ENCODE measurements around the gene ATG2B. TPM values are rescaled to one million over a fixed set of nuclear protein-coding genes. Genes with fewer than 3 reads are reported as not detected.

Gene ATG2B
- total RNA-seq, 1 donor from 2014 or later = 20.1 TPM

DNA sequence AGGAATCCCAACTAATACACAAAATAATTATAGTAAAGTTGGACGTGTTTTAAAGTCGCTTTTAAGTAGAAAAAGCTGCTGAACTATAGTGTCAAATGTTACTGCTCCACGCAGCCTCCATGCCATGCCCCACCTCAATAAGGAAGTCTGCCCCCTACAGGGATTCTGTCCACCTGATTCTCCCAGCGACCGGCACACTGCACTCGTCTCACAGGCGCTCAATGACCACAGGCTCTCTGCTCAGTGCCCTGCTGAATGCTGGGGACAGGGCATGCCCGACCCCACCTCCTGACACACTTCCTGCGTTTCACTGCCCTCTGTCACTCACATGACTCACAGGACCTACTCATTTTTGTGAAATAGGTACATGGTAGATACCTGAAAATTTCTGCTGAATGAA, 58.2 kb downstream of the ATG2B start:
- no peak for DNase-seq

- no peak for DNase-seq
These were observed 59.2 kb downstream of the ATG2B start for GRCh38 chr14:96303981-96304380.

DNA sequence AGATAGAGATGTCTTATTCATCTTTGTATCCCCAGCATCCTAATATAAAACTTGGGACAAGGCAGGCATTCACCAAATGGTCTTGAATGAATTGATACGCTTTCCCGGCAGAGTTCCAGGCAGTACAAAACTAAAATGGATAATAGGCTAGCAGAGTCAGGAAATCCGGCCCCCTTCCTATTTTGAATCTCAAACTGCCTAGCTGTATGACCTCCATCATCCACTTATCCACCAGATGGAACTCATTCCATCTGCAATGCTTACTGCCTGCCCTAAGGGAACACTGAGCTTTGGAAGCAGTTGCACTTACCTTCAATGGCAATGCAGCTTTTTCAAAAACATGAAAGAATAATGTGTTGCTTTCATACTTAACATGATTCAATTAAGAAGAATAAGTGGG, 63.7 kb downstream of the ATG2B start:
- peak; percentile 48 for DNase-seq

DNA sequence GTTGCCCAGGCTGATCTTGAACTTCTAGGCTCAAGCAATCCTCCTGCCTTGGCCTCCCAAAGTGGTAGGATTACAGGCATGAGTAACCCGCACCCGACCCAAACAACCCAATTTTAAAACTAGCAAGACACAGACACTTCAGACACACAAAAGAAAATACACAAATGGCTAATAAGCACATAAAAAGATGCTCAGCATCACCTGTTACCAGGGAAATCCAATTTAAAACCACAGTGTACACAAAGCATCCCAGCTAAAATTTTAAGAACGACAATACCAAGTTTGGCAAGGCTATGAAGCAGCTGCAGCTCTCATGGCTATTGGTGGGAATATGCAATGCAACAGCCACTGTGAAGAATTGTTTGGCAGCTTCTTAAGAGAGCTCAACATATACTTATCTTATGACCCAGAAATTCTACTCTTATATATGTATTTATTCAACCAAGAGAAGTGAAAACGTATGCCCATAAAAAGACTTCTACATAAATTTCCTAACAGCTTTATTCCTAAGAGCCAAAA, 65.1 kb downstream of the ATG2B start:
- no peak for DNase-seq

GRCh38 chr14:96297000-96297399, 66.1 kb downstream of the ATG2B start:
- DNase-seq = peak; percentile 48

DNA sequence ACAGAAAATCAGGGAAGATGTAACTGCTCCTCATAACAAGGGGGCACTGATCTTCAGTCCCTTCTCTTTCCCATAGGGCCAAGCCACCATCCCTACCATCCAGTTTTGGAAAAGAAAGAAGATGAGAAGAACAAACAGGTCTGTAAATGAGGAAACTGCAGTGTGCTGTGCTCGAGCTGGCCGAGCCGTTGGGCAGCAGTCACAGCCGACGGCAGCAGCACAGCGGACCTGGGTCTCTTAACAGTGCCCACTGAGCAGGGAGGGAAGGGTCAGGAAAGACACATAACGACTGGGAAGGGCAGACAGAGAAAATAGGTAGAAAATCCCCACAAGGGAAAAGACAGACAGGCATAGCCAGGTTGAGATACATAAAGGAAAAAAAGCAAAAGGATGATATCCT, 68.9 kb downstream of the ATG2B start:
- DNase-seq = no peak

GRCh38 chr14:96287856-96288255, 75.3 kb downstream of the ATG2B start:
- DNase-seq = no peak

- DNase-seq = no peak
These were observed 76.9 kb downstream of the ATG2B start for GRCh38 chr14:96286251-96286650.

DNA sequence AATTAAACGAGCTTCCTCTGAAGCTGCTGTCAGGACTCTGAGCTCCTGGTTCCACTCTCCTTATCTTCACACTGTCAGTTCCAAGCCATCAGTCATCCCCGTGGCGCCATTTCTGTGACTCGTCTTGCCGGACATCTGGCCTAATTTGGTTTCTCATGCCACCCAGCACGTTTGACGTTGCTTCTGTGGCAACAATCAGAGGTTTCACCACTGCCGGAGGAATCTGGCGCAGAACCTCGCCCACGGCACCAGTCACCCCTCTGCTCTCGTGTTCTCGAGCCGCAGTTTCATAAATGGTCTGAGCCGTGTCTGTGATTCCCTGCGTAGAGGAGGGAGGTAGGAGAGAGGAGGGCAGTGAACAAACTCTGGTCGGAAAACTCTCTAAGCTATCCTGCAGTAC, 77.5 kb downstream of the ATG2B start:
- DNase-seq = no peak

GRCh38 chr14:96284430-96284829, 78.7 kb downstream of the ATG2B start:
- DNase-seq = no peak

GRCh38 chr14:96284008-96284407, 79.1 kb downstream of the ATG2B start:
- DNase-seq = no peak

DNA sequence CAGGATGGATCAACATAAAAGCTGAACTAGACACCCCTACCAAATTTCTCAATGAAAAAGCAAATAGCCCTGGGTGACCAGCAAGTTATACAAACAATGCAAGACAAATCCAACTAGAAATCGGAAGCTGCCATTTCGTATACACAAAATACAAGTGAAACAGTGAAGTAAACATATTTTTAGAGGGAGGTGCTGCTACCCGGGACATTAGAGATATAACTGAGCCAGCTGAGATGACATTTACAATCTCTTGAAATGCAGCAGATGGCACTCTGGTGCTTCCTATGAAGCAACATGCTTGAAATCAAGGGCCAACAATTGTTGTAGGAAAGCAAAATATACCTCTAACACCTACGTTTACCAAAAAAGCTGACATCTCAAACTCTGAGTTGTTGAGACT, 81.7 kb downstream of the ATG2B start:
- DNase-seq = no peak

GRCh38 chr14:96280104-96280503, 83.0 kb downstream of the ATG2B start:
- no peak for DNase-seq

GRCh38 chr14:96279564-96279963, 83.6 kb downstream of the ATG2B start:
- no peak for DNase-seq

DNA sequence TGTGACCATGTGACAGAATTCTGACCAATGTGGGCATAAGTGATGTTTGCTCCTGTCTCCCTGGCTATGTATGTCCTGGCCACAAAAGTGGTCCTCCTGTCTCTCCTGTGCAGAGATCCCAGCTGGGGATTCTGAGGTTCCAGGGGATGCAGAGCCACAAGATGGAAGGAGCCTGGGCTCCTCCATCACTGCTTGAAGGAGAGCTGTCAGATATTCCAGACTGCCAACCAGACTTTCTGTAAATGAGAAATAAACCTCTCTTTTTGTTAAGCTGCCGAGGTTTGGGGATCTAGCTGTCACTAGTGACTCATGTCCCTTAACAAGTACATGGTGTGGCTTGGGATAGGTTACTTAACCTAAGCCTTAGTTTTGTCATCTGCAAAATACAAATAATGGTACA, 85.3 kb downstream of the ATG2B start:
- DNase-seq = no peak

GRCh38 chr14:96275177-96276112, 87.7 kb downstream of the ATG2B start:
- peak; percentile 72 for DNase-seq

- DNase-seq = no peak
These were observed 88.6 kb downstream of the ATG2B start for GRCh38 chr14:96274543-96274942.

DNA sequence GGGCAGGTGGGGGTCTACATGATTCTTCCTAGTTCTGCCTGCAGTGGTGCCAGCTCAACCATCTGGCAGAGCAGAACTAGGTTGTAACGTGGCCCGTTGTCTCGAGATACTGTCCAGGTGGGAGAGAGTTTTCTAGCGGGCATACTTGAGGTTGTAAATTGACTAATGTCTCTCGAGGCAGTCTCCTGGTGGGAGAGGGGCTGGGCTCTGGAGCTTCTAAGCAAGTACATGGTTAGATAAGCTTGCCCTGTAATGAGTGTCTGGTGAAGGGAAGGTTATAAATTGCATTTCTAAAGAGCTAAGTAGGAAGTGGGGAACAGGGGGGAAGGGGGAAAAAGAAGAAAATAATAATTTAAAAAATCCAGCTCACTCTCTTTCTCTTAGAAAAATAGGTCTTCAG, 89.0 kb downstream of the ATG2B start:
- no peak for DNase-seq

DNA sequence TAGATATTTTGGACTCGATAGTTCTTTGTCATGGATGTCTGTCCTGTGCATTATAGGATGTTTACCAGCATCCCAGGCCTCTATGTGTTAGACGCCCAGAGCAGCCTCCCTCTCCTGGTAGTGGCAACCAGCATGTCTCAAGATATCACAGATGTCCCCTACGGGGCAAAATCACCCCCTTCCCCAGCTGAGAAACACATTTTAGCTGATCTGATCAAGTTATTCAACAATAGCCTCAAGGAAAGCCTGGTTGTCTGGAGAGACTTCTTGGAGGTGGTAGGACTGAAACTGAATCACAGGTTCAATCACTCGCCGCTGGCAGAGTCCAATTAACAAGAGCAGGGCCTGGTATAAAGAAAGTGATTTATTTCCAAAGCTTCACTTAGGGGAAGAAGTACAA, 89.5 kb downstream of the ATG2B start:
- no peak for DNase-seq

- DNase-seq = no peak
These were observed 90.2 kb downstream of the ATG2B start for GRCh38 chr14:96272777-96273473.

DNA sequence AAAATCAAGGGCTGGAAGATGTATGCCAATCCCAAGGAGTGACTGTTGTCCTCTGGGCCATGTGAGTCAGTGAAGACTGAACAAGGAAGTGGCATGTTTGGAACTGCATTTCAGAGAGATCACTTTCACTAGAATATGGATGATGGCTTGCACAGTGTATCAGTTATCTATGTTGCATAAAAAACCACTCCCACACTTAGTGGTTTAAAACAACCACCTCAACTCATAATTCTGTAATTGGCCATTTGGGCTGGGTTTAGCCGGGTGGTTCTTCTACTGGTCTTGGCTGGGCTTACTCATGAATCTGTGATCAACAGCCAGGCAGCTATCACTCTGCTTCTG, 91.7 kb downstream of the ATG2B start:
- DNase-seq = no peak

DNA sequence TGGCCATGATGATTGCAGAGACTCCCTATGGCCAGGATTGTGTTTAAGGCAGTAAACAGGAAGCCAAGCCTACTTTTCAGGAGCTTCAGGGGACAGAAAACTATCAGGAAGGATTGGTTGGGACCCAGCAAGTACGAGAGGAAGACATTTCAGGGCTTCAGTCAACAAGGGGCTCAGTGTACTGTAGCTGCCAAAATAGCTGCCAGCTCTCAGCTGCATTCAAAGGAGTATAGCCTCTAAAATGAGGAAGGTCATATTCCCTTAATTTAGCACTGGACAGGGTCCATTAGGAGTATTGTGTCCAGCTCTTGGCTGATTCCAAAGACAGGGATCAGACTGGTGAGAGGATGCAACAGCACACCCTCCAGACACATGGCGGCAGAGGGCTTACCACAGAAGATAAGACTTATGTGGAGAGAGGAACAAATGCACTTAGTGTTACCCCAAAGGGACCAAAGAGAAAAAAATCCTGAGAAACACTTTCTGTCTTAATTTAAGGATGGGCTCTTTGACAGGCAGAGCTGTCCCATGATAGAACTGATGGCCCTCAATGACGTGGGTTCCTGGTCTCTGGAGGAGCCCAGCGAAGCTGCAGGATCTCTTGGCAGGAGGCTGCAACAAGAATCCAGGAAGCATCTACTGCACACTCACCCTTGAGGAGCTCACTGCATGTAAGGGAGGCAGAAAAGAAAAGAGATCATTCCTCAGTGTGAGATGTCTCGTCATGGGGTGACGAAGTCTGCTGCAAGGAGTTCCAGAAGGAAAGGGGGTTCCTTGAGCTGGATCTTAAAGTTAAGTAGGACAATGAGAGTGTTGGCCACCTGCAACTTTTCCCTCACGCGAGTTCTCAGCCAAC, 92.3 kb downstream of the ATG2B start:
- no peak for DNase-seq

DNA sequence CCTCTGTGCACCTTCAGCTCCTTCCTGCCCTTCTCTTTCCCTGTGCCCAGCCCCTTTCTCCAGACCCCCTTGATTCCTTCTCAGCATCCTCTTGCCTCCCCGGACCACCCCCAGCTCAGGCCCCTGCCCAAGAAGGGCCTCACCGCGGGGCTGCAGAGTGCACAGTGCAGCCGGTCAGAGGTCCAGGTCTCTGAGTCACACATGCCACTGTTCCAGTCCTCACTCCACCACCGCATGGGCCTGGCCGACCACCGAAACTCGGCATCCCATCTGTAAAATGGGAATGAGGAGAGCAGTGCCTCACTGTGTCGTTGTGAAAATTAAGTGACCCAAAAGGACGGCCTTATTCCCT, 93.8 kb downstream of the ATG2B start:
- no peak for DNase-seq
